ENCODE data around the gene BRINP2.

Gene BRINP2

GRCh38 chr1:177171536-177172123, 872 bp downstream of the BRINP2 start:
- DNase-seq: no peak

- no peak for DNase-seq
Observed at GRCh38 chr1:177172272-177172671, 1.5 kb downstream of the BRINP2 start.

- no peak for DNase-seq
Observed at GRCh38 chr1:177172866-177173265, 2.1 kb downstream of the BRINP2 start.

GRCh38 chr1:177173976-177174375, 3.2 kb downstream of the BRINP2 start:
- DNase-seq: no peak

GRCh38 chr1:177174921-177175634, 4.3 kb downstream of the BRINP2 start:
- DNase-seq: no peak

- no peak for DNase-seq
Observed at GRCh38 chr1:177181280-177181630, 10.5 kb downstream of the BRINP2 start.

- no peak for DNase-seq
Observed at GRCh38 chr1:177181631-177182291, 11.0 kb downstream of the BRINP2 start.

GRCh38 chr1:177183836-177184235, 13.1 kb downstream of the BRINP2 start:
- DNase-seq: no peak

GRCh38 chr1:177185209-177185608, 14.5 kb downstream of the BRINP2 start:
- DNase-seq: no peak

- DNase-seq: no peak
Observed at GRCh38 chr1:177186639-177187038, 15.9 kb downstream of the BRINP2 start.

GRCh38 chr1:177190308-177190970, 19.7 kb downstream of the BRINP2 start:
- no peak for DNase-seq

- no peak for DNase-seq
Observed at GRCh38 chr1:177198243-177198642, 27.5 kb downstream of the BRINP2 start.

- DNase-seq: no peak
Observed at GRCh38 chr1:177200290-177200689, 29.5 kb downstream of the BRINP2 start.

GRCh38 chr1:177206831-177207355, 36.1 kb downstream of the BRINP2 start:
- DNase-seq: no peak

GRCh38 chr1:177208920-177209319, 38.2 kb downstream of the BRINP2 start:
- DNase-seq: no peak

GRCh38 chr1:177209357-177209756, 38.6 kb downstream of the BRINP2 start:
- no peak for DNase-seq

GRCh38 chr1:177210071-177210470, 39.3 kb downstream of the BRINP2 start:
- DNase-seq: no peak

GRCh38 chr1:177211231-177211630, 40.5 kb downstream of the BRINP2 start:
- DNase-seq: no peak

- no peak for DNase-seq
Observed at GRCh38 chr1:177216587-177217202, 45.9 kb downstream of the BRINP2 start.

GRCh38 chr1:177219554-177220458, 49.0 kb downstream of the BRINP2 start:
- DNase-seq: no peak

- DNase-seq: no peak
Observed at GRCh38 chr1:177223359-177223758, 52.6 kb downstream of the BRINP2 start.
